ENCODE results near the gene STRN4. TPM values are rescaled to one million over a fixed set of nuclear protein-coding genes. Genes with fewer than 3 reads are reported as not detected.

The STRN4 gene
- total and polyA plus RNA-seq, 9 of the 15 experiments (the other 6 are each of a cell fraction or from before 2014, with no cell fraction given): 0.62 to 83.7 (median 36.9) TPM

- no peak for TF ChIP-seq CAMTA2 (CRISPR knock-in tag; conservative IDR thresholded peaks at IDR 0.05)
- no peak for TF ChIP-seq JUND (IDR thresholded peaks at IDR 0.05; ENCODE audit: borderline replicate concordance, low read depth, low read length)
- TF ChIP-seq JUND (tag; IDR thresholded peaks at IDR 0.05; ENCODE audit: borderline replicate concordance, low read depth, low read length): no peak
- no peak for TF ChIP-seq E2F5 (CRISPR knock-in tag; IDR thresholded peaks at IDR 0.05)
- TF ChIP-seq NBN (IDR thresholded peaks at IDR 0.05; ENCODE audit: low read depth): no peak
Measured at GRCh38 chr19:46674416-46675178, 71.7 kb downstream of the STRN4 start (continued).

- DNase-seq (ENCODE audit: extremely low read depth in 1 of 4, low spot score in 3 of 4) (no peak), FAIRE-seq (no peak), ATAC-seq (no peak)
- Histone ChIP-seq H2AFZ (ENCODE audit: low read depth, low read length) (no peak overlapping the region), H3K27ac (ENCODE audit: extremely low read depth, low read depth, low read length) (no peak overlapping the region), H4K20me1 (replicated peaks; ENCODE audit: control insufficient read depth, insufficient read depth, low read length) (no peaks in the 10 kb centered on the region), H3K9ac (ENCODE audit: insufficient read depth in 1 of 2, low read depth in 2 of 2, low read length in 2 of 2) (no peak overlapping the region), H3K79me2 (ENCODE audit: control insufficient read depth, insufficient read depth, low read length) (no peaks in the 10 kb centered on the region), H3K4me3 (no peak overlapping the region), H3K27me3 (ENCODE audit: control insufficient read depth in 2 of 2, insufficient read depth in 2 of 2, low read length in 2 of 2) (no peaks in the 10 kb centered on the region), H3K4me1 (replicated peaks in 1 of 2; ENCODE audit: control insufficient read depth in 2 of 2, insufficient read depth in 2 of 2, low read length in 2 of 2) (peaks cover 0 to 7% of the 10 kb centered on the region in 2 experiments; a peak in 2 of 5 replicates), H3K36me3 (ENCODE audit: control insufficient read depth, insufficient read depth, low read length) (peaks cover 25% of the 10 kb centered on the region; the same call in 2 of the 3 replicates), H3K9me1 (ENCODE audit: control insufficient read depth, insufficient read depth, low read length) (no peaks in the 10 kb centered on the region), H3K4me2 (ENCODE audit: insufficient read depth, low read length) (no peak overlapping the region), H3K9me3 (replicated peaks; ENCODE audit: control insufficient read depth, insufficient read depth, low read depth, low read length) (no peaks in the 10 kb centered on the region)
- no TSS peak for BruUV-seq (replicated peaks)
- CTCF ChIA-PET (ENCODE audit: low intra/inter-chr PET ratio): interaction anchor here (0.7 kb wide), 1 partner anchor 10 kb away, joined by 3 read pairs; the partner anchor contains the start of gene DACT3
- POLR2A ChIA-PET: no interaction called here
- intact Hi-C loops (cut with micrococcal nuclease) (no loop called here), in situ Hi-C loops (cut with MboI) (no loop called here)
- TF ChIP-seq DNMT1 (IDR thresholded peaks at IDR 0.05): no peak
- TF ChIP-seq DPF2 (IDR thresholded peaks at IDR 0.05): no peak
- no peak for TF ChIP-seq MAFK (IDR thresholded peaks at IDR 0.05; ENCODE audit: low read length)
- no peak for TF ChIP-seq EP400 (IDR thresholded peaks at IDR 0.05)
- TF ChIP-seq ZMIZ1 (IDR thresholded peaks at IDR 0.05; ENCODE audit: low read depth in 2 of 2, low read length in 2 of 2): no peak
- TF ChIP-seq TAL1 (IDR thresholded peaks at IDR 0.05): no peak
- TF ChIP-seq NR2C1 (IDR thresholded peaks at IDR 0.05): no peak
- no peak for TF ChIP-seq NR2C1 (tag; IDR thresholded peaks at IDR 0.05)
- TF ChIP-seq ZNF398 (CRISPR knock-in tag; IDR thresholded peaks at IDR 0.05): no peak
- no peak for TF ChIP-seq CEBPB (tag; IDR thresholded peaks at IDR 0.05)
Measured at GRCh38 chr19:46670813-46671212, 75.4 kb downstream of the STRN4 start.
